Activated naive CD8-positive, alpha-beta T cell treated with anti-CD3 and anti-CD28 coated beads, Interleukin-2, amount 10 ng/mL, durations not matched to agents 7 days and 5 days (primary cell): ENCODE measurements around the gene KCTD16. TPM values are rescaled to one million over a fixed set of nuclear protein-coding genes. Genes with fewer than 3 reads are reported as not detected.

ENCODE experiments used
- ATAC-seq: fragments of 150-1000 bp; cut with Tn5 transposase; one replicate; pipeline ENCODE4 v1.10.0; 2021; ENCODE audit warnings: low read depth, moderate library complexity
- POLR2A ChIA-PET: fragments of 350-600 bp; sonication (Branson Sonifier 250); formaldehyde crosslinking; loops from one replicate; lab custom pipeline; 2021; ENCODE audit warnings: antibody characterized with exemption; lab: Charles Lee
- DNase-seq: peaks from one replicate; pipeline ENCODE4 v3.0.0; 2021
- H3K27ac Mint-ChIP-seq: one replicate; pipeline ENCODE4 v1.8.0; 2022; ENCODE audit warnings: mild to moderate bottlenecking, mixed read lengths
- H3K27me3 Mint-ChIP-seq: one replicate; pipeline ENCODE4 v1.8.0; 2022; ENCODE audit warnings: mild to moderate bottlenecking, moderate library complexity, mixed read lengths
- H3K36me3 Mint-ChIP-seq: one replicate; pipeline ENCODE4 v1.8.0; 2021; ENCODE audit warnings: mild to moderate bottlenecking, mixed read lengths
- H3K4me1 Mint-ChIP-seq: one replicate; pipeline ENCODE4 v1.8.0; 2021; ENCODE audit warnings: mixed read lengths
- H3K4me3 Mint-ChIP-seq: one replicate; pipeline ENCODE4 v1.8.0; 2022; ENCODE audit warnings: mild to moderate bottlenecking, moderate library complexity, mixed read lengths
- H3K9me3 Mint-ChIP-seq: one replicate; pipeline ENCODE4 v1.8.0; 2021; ENCODE audit warnings: mixed read lengths
- total RNA-seq, 2 experiments: library from RNA; stranded (reverse); gene quantifications; one replicate each; pipeline ENCODE4 v1.2.3, GENCODE V29; 2021

The KCTD16 gene
- total RNA-seq, 2 experiments from 2014 or later: 0.17 to 0.22 TPM

DNA sequence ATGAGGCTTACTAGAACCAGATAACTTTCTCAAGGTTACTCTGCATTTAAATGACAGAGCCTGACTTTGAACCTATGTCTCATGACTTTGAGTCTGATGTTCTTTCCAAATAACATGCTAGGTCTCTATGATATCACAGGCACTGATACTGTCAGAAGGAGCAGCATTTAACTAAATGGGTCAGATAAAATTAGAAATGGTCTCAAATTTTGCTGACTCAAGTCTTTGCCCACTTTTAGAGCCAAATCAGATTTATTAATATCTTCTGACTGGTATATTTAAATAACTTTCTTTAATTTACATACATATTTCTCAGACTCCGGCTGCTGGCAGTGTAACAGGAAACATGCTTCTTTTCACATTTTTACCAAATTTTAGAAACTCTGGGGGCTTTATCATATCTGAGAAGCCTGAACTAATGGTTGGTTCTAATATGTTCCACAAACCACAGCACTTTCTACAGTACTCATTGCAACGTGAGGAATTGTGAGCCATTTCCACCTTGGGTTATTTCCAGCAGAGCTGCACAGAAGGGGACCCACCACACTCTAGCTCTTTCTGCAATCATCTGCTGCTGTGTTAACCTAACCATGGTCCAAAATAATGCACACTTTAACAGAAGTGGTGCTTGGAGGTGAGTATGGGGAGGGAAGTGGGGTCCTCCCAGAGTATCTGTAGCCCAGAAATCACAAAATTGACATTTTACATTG lies 79.2 kb downstream of the KCTD16 start:
- POLR2A ChIA-PET: no interaction called here
- no peak overlapping the region for H3K27ac Mint-ChIP-seq
- H3K27me3 Mint-ChIP-seq: no peaks in the 10 kb centered on the region
- no peak overlapping the region for H3K4me3 Mint-ChIP-seq
- ATAC-seq (no peak), DNase-seq (no peak)
- no peaks in the 10 kb centered on the region for H3K36me3 Mint-ChIP-seq
- H3K4me1 Mint-ChIP-seq: no peaks in the 10 kb centered on the region
- no peaks in the 10 kb centered on the region for H3K9me3 Mint-ChIP-seq

DNA sequence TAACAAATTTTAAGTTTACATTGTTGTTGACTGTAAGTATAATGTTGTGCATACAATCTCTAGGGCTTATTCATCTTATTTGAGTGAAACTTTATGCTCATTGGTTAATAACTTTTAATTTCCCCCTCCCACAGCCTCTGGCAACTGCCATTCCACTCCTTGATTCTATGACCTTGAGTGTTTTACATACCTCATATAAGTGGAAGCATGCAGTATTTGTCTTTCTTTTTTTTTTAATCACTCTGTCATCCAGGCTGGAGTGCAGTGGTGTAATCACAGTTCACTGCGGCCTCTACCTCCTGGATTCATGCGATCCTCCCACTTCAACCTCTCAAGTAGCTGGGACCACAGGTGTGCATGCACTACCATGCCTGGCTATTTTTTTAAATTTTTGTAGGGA lies 83.9 kb downstream of the KCTD16 start:
- no peak for DNase-seq
- POLR2A ChIA-PET: no interaction called here
- no peak for ATAC-seq

DNA sequence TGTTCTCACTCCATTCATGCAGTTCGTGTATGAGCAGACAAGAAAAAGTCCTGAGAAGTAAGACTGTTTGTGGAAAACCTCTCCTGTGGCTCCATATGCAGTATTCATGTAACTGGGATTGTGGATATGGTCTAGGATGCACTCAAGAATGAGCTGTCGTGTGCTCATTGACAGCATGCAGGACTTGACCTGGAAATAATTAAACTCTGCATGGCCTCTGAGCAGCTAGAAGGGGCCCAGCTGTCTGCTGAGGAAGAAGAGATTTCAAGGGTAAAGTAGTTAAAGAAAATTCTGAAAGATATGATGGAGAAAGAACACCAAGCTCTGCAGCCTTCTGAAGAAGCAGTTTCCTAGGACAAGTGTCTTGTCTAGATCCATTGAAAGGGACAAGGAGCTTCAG lies 89.4 kb downstream of the KCTD16 start:
- POLR2A ChIA-PET: no interaction called here
- ATAC-seq: no peak
- H3K27ac Mint-ChIP-seq: no peak overlapping the region

More for the DNA sequence above, 83.9 kb downstream of the KCTD16 start:
- Mint-ChIP-seq H3K4me3 (no peak overlapping the region), H3K4me1 (no peaks in the 10 kb centered on the region), H3K27ac (no peak overlapping the region), H3K27me3 (no peaks in the 10 kb centered on the region), H3K36me3 (no peaks in the 10 kb centered on the region), H3K9me3 (no peaks in the 10 kb centered on the region)

DNA sequence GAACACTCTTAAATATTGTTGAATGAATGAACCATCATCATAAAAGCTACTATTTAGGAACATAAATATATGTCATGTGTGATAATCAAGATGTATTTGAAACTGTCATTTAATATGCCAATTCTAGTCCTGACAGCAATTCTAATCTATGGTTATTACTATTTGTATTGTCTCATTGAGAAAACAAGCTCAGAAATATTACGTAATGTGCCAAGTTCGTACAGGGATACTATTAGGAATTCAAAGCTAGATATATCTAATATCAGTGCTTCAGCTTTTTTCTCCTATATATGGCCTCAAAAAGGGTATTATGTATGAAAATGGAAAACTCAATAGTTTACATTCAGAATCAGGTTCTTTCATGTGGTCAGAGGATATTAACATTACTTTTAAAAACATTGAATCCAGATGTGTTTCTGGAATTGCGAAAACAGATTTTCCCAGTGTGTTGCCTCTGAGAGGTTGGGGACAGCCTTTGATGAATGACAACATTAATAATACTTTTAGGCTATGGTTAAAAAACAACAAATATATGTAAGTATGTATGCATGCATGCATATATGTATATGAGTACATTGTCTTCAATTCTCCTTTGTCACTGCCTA lies 95.1 kb downstream of the KCTD16 start:
- Mint-ChIP-seq H3K27ac (no peak overlapping the region), H3K4me3 (no peak overlapping the region), H3K4me1 (no peaks in the 10 kb centered on the region), H3K27me3 (peaks cover 3% of the 10 kb centered on the region), H3K36me3 (no peaks in the 10 kb centered on the region), H3K9me3 (no peaks in the 10 kb centered on the region)
- no peak for ATAC-seq
- POLR2A ChIA-PET: no interaction called here
- DNase-seq: no peak

More for the DNA sequence above, 89.4 kb downstream of the KCTD16 start:
- Mint-ChIP-seq H3K4me3 (no peak overlapping the region), H3K4me1 (no peaks in the 10 kb centered on the region), H3K27me3 (no peaks in the 10 kb centered on the region), H3K36me3 (no peaks in the 10 kb centered on the region), H3K9me3 (no peaks in the 10 kb centered on the region)
- no peak for DNase-seq

DNA sequence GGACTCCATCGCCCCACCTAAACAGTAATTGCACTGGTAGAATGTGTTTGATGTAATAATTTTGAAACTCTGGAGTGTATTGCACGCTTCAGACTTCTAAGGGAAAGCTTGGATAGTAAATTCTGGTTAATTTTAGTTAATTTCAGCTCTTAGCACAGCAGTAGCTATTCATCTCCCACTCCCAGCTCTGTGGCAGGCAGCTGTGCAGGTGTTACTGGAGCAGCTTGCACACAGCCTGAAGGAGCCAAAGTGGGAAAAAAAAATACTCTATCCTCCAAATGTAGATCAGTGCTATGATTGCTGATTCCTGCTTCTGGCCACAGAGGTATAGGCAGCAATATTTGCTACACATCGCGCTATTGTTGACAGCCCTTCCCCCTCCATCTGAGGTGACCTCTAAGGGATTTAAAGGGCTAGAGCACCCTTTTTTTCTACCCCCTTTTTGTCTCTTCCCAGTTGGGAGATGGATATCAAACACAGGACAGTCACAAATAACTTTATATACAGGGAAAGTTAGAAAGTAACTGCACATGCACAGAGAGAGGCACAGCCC lies 97.4 kb downstream of the KCTD16 start:
- no peak overlapping the region for H3K4me3 Mint-ChIP-seq
- H3K27ac Mint-ChIP-seq: no peak overlapping the region
- H3K4me1 Mint-ChIP-seq: no peaks in the 10 kb centered on the region
- POLR2A ChIA-PET: interaction anchor here (0.5 kb wide), 1 partner anchor 42 kb away, joined by 3 read pairs; no protein-coding TSS in a partner anchor
- no peaks in the 10 kb centered on the region for H3K36me3 Mint-ChIP-seq
- no peak for ATAC-seq
- H3K27me3 Mint-ChIP-seq: peaks cover 5% of the 10 kb centered on the region
- no peaks in the 10 kb centered on the region for H3K9me3 Mint-ChIP-seq
- DNase-seq: no peak

DNA sequence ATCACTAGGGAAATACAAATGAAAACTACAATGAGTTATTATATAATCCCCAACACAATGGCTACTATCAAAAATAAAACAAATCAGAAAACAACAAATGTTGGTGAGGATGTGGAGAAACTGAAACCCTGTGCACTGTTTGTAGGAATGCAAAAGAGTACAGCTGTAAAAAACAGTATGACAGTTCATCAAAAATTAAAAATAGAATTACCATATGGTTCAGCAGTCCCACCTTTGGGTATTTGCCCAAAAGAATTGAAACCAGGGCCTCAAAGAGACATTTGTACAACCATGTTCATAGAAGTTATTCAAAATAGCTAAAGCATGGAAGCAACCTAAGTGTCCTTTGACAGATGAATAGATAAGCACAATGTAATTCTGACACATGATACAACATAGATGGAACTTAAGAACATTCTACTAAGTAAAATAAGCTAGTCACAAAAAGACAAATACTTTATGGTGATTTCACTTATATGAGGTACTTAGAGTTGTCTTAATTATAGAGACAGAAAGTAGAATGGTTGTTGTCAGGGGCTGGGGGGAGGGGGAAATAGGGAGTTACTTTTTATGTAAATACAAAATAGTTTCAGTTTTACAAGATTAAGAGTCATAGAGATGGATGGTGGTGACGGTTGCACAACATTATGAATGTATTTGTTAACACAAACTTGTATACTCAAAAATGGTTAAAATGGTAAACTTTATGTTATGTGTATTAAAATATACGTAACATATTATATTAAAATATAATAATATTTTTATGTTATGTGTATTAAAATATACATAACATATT lies 102.8 kb downstream of the KCTD16 start:
- Mint-ChIP-seq H3K36me3 (no peaks in the 10 kb centered on the region), H3K4me1 (no peaks in the 10 kb centered on the region), H3K4me3 (no peak overlapping the region), H3K27ac (no peak overlapping the region), H3K27me3 (peaks cover 2% of the 10 kb centered on the region), H3K9me3 (no peaks in the 10 kb centered on the region)
- no peak for DNase-seq
- POLR2A ChIA-PET: no interaction called here
- ATAC-seq: no peak

DNA sequence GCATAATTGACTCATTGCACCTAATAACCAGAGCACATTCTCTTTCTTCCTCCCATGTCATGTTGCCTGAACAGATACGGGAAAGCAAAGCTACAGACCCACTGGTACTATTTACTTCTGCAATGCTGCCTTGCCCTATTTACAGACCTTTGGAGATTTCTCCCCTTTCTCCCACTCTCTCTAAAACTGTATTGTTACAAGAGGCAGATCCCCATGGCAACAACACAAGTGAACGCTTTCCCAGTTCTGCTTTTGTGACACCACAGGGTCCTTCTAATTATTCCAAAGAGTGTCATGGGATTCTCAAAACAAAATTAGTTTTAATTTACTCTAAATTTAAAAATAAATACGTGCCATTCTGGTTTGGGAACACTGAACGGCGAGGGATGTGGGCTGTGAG lies 104.7 kb downstream of the KCTD16 start:
- POLR2A ChIA-PET: no interaction called here
- Mint-ChIP-seq H3K4me3 (no peak overlapping the region), H3K36me3 (no peaks in the 10 kb centered on the region), H3K27ac (no peak overlapping the region), H3K9me3 (no peaks in the 10 kb centered on the region), H3K27me3 (peaks cover 2% of the 10 kb centered on the region), H3K4me1 (no peaks in the 10 kb centered on the region)
- DNase-seq (no peak), ATAC-seq (no peak)

DNA sequence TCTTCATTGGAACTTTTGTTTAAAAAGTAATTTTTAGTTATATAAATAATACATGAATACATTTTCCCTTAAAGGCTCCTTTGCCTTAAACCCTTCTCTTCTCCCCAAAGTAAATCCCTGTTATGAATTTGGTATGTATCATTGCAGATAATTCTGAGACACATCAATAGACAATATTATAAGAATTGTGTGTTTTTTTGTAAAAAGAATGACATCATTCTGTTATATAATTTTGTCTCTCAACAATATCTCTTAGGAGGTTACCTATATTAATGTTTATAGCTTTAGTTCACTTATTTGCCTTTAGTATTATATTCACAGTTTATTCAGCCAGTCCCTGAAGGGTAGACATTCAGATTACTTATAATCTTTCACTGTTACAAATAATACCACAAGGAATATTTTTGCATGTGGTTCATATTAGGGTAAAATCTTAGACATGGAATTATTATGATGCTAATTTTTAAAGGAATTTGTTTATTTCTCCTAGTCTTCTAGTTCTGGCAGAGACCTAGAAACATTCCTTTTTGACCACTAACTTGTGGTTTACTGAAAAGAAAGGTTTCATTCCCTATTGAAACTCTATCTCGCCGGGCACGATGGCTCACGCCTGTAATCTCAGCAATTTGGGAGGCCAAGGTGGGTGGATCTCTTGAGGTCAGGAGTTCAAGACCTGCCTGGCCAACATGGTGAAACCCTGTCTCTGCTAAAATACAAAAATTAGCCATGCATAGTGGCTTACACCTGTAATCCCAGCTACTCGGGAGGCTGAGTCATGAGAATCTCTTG lies 105.6 kb downstream of the KCTD16 start:
- Mint-ChIP-seq H3K4me1 (no peaks in the 10 kb centered on the region), H3K9me3 (no peaks in the 10 kb centered on the region), H3K36me3 (no peaks in the 10 kb centered on the region), H3K27me3 (peaks cover 2% of the 10 kb centered on the region), H3K27ac (no peak overlapping the region), H3K4me3 (no peak overlapping the region)
- POLR2A ChIA-PET: no interaction called here
- no peak for DNase-seq
- ATAC-seq: no peak

DNA sequence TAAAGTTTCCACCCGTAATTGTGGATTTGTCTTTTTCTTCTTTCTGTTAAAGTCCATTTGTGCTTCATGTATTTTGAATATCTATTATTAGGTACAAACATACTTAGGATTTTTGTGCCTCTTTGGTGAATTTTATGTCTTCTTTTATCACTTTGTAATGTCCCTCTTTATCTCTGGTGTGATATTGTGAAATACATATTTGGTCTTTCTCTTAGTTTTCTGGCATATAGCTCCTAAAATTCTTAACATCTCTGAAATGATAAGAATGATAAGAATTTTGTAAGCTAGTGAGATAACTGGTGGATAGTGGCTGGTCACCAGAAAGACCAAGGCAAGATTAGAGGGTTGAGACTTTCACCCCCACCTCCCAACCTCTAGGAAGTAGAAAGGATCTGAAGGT lies 111.1 kb downstream of the KCTD16 start:
- no peak for DNase-seq
- no peaks in the 10 kb centered on the region for H3K36me3 Mint-ChIP-seq
- ATAC-seq: no peak
- H3K27ac Mint-ChIP-seq: no peak overlapping the region
- H3K4me1 Mint-ChIP-seq: no peaks in the 10 kb centered on the region
- no peaks in the 10 kb centered on the region for H3K9me3 Mint-ChIP-seq
- no peak overlapping the region for H3K4me3 Mint-ChIP-seq
- H3K27me3 Mint-ChIP-seq: no peaks in the 10 kb centered on the region
- POLR2A ChIA-PET: no interaction called here

DNA sequence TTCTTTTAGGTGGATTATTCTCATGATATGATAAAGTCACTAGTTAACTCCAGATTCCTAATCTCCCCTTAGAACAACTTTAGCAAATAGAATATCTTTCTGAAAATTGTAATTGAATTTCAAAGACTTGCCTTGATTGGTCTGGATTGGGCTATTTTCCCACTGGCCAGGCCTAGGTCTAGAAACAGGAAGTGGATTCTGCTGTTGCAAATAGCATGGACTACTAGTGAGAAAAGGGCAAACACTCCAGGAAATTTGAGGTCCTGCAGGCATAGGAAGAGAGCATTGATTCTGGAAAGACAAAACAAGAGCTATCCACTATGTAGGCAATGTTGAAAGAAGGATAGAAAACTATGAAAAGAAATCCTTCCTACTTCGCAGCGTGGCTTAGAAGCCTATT lies 113.4 kb downstream of the KCTD16 start:
- H3K27me3 Mint-ChIP-seq: no peaks in the 10 kb centered on the region
- no peak for ATAC-seq
- no peak overlapping the region for H3K27ac Mint-ChIP-seq
- H3K4me1 Mint-ChIP-seq: no peaks in the 10 kb centered on the region
- no peaks in the 10 kb centered on the region for H3K9me3 Mint-ChIP-seq
- no peak for DNase-seq
- POLR2A ChIA-PET: no interaction called here
- H3K36me3 Mint-ChIP-seq: no peaks in the 10 kb centered on the region
- H3K4me3 Mint-ChIP-seq: no peak overlapping the region

DNA sequence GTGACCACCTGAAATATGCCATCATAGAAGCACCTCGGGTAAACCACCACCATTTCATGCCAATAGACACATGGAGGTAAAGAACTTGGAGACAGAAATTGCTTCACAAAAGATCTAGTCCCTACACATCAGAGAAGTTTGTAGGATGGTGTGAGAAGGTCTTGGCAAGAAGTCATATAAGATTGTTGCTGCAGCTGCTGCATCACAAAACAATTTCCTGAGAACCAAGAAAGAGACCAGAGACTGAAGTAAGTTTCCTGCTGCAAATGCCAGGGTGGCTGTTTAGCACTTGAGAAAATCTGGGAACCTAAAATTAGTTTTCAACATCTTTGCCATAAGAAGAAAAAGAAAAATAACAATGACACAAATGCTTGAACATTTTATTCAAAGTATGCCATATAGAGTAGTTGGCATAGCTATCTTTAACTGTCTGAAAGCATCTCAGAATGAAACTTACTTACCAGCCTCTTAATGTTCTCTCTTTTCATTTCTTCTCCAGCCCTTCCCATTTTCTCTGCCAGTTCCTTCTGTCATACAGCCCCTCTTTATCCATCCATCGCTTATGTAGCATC lies 114.3 kb downstream of the KCTD16 start:
- Mint-ChIP-seq H3K4me3 (no peak overlapping the region), H3K36me3 (no peaks in the 10 kb centered on the region), H3K4me1 (no peaks in the 10 kb centered on the region), H3K9me3 (no peaks in the 10 kb centered on the region), H3K27me3 (no peaks in the 10 kb centered on the region), H3K27ac (no peak overlapping the region)
- no peak for DNase-seq
- POLR2A ChIA-PET: no interaction called here
- ATAC-seq: no peak

DNA sequence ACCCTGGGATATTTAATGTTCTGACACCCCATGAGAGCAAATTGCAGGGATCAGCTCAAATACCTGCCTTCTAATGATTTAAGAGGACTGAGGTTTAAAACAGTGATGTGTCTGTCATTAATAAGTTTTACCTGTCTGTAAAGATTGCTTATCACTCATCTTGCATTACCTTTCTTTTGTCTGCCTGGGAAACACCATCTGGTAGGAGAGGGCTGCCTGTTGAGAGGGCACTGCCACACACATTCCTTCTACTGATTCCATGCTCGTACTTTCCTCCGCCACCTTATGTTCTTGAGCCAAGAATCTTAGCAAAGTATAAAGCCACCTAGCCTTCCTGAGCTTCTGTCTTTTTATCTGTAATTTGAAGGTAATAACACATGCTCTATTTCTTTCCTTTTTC lies 118.6 kb downstream of the KCTD16 start:
- POLR2A ChIA-PET: no interaction called here
- DNase-seq: no peak
- no peak overlapping the region for H3K4me3 Mint-ChIP-seq

DNA sequence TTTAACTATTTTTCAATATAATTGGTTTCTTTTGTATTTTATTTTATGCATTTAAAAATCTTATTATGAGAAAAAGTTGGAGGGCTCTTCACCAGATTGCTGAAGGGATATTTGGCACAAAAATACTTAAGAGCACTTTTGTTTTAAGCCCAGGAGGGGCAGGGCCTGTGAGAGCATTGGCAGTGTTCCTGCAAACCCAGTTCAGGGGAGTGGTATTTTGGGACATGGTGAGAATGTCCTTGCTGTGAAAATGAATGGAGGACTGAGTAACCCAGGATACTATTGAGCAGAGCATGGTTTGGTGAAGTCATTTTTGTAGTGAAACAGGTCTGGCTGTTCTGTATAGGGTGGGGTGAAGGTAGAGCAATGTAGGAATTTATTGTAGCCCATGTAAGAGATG lies 121.4 kb downstream of the KCTD16 start:
- POLR2A ChIA-PET: no interaction called here
- DNase-seq (no peak), ATAC-seq (no peak)
- no peaks in the 10 kb centered on the region for H3K27me3 Mint-ChIP-seq
- no peaks in the 10 kb centered on the region for H3K36me3 Mint-ChIP-seq
- no peaks in the 10 kb centered on the region for H3K9me3 Mint-ChIP-seq
- H3K4me1 Mint-ChIP-seq: no peaks in the 10 kb centered on the region
- H3K27ac Mint-ChIP-seq: no peak overlapping the region
- no peak overlapping the region for H3K4me3 Mint-ChIP-seq

More for the DNA sequence above, 118.6 kb downstream of the KCTD16 start:
- ATAC-seq: no peak
- Mint-ChIP-seq H3K36me3 (no peaks in the 10 kb centered on the region), H3K27me3 (no peaks in the 10 kb centered on the region), H3K27ac (no peak overlapping the region), H3K4me1 (no peaks in the 10 kb centered on the region), H3K9me3 (no peaks in the 10 kb centered on the region)
